HCEC 1CT (cell line): ENCODE results near the gene HOXA7.

Experiments
- DNase-seq: peaks from one replicate; pipeline ENCODE4 v3.0.0-alpha.2; 2017

The HOXA7 gene

DNA sequence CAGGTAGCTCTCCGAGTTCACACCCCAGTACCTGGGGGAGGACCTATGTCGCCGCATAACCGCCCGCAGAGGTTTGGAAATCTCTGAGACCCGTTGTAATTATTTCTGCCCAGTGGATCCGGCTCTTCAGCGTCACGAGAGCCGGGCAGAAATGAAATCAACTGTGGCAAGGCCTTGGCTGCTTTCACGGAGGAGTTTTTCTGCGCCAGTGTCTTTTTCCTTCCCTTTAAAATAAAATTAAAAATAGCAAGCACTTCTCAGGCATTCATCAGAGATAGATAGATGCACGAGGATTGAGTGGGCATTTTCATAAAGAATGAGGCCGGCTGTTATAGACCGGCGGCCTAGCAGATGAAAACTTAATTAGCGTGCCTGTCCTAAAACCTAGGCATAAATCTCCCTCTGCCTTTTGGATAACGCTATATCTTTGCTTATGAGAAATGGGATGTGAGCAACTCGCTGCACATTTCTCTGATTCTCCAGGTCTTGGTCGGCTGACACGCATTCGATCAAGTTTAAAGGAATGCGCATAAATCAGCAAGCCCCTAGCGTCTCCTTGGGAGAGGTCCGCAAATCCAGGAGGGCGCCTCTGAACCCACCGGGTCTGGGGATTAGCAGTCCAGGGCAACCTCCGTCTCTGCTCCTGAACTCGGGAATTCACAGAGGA lies 37.0 kb upstream of the HOXA7 start:
- DNase-seq: no peak

GRCh38 chr7:27192546-27193334 lies 36.3 kb upstream of the HOXA7 start:
- peak; percentile 18 for DNase-seq

GRCh38 chr7:27191833-27192545 lies 35.5 kb upstream of the HOXA7 start:
- DNase-seq: peak; percentile 32

DNA sequence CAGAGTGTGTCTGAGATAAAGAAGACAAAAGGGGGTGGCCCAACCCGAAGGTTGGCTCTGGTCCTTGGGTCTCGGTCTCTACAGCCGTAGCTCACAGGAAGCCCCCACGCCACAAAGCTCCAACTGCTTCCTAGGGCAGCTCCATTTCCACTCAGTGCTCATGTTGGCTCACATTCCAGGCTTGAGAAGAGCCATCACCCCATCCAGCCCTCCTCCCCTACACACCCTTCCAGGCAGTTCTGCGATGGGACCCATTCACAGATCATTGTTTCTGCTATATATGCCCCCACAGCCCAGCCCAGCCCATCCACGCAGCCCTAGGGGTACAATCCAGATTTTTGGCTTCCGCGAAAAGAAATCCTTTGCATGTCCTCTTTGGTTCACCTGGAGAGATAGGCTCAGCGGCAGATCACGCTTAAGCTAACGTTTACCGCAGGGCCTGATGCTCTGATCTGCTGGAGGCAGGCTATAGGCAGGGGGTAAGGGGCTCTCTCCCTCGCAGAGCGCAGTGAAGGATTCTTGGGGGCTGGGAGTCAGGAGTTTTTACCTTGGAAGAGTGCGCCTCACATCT lies 34.8 kb upstream of the HOXA7 start:
- no peak for DNase-seq

DNA sequence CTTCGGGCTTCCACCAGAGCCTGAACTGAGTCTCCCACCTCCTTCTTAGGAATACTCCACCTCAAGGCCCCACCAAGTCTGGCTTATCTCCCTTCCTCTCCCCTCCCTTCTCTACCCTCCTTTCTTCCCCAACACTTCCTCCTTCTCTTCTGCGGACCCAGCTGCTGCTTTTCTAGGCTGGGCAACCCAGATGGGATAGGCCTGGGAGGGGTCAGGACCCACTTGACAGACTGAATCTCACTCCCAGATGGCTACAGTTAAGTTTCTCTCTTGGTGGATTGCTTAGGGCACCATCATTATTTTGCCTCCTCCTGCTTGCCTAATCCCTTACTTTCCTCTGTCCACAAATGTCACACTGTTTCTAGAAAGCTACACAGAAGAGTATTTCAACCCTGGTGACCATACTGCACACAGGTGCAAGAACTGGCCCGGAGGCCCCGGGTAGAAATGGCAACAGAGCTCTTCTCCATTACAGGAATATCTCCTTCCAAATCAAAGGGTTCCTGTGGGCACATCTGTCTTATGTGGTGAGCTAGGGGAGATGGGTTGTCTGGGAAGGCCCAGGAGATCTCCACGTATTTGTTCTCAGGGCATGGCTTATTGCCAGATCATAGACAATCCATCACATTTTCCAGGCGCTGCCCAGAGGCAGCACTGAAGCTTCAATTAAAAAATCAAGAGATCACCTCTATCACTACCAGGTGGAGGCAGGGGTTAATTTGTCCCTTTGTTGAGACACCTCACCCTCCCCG lies 33.7 kb upstream of the HOXA7 start:
- no peak for DNase-seq

GRCh38 chr7:27189295-27189996 lies 33.0 kb upstream of the HOXA7 start:
- peak; percentile 42 for DNase-seq

DNA sequence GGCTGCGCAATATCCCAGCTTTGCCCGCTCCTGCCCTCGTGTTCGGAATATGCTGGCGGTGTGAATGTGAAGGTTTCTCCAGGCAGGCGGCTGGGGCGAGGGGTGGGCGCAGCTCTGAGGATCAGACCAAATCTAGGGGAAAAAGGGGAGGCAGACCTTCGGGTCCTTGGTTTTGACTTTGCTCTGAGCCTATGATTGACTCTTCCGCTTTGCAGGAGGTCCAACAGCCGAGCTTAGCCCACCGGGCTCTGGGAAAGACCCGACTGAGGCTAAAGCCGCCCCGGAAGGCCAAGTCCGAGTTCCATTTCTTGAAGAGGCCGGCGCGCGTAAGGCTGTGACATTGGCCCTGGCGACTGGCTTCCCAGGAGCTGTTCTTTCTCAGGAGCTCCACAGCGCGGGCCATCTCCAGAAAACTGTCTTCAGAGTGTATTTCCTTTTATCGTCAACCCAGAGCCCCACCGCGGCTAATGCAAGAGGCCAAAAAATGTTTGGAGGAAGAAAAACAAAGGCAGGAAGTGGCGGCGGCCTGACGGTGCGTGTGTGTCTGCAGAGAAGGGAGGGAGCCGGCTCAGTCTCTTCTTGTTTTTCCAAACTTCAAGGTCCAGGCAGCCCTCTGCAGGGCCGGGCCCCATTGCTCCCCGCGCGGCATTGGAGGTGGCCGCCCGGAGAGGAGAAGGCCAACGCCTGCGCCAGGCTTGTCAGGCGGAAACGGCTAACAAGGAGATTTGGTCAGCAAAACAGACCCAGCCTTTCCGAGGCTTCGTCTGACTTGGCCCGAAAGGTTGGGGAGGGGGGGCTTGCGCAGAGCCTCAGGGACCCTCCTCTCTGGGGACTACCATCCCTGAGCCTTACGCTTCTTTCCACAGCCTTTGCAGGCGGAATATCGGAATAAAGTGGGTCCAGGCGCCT lies 32.2 kb upstream of the HOXA7 start:
- DNase-seq: peak; percentile 60

GRCh38 chr7:27187475-27188385 lies 31.3 kb upstream of the HOXA7 start:
- DNase-seq: peak; percentile 28

DNA sequence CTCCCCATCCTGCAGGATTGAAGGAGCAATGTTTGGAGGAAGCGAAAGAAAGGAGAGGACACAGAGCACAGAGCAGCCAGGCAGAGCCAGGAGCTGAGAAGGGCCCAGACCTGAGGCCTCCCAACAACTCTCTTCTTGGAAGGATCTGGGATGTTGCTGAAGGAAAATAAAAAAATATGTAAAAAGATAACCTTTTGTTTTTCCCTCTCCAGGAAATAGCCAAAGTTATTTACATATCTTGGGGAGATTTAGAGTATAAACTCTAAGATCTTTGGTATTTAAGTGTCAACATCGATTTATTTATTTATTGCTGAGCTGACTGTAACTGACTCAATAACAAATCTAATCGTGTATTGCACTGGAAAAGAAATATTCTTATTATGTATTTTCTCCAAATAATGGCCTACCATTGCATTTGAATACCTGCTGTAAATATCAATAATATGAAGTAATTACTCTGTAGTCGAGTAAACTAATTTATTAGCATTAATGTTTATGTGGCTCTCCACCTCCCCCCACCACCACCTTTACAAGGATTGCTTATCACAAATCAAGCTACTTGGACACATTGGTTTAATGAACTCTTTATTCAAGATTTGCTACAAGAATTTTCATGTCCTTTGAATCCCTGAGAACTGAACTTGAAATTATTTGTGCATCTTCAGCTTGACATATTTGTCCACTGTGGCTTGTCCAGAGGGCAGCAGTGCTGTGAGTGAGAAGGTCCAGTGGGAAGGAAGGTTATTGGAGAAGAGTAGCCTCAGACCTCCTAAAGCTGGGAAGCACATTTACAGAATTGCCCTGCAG lies 30.4 kb upstream of the HOXA7 start:
- DNase-seq: peak; percentile 34

DNA sequence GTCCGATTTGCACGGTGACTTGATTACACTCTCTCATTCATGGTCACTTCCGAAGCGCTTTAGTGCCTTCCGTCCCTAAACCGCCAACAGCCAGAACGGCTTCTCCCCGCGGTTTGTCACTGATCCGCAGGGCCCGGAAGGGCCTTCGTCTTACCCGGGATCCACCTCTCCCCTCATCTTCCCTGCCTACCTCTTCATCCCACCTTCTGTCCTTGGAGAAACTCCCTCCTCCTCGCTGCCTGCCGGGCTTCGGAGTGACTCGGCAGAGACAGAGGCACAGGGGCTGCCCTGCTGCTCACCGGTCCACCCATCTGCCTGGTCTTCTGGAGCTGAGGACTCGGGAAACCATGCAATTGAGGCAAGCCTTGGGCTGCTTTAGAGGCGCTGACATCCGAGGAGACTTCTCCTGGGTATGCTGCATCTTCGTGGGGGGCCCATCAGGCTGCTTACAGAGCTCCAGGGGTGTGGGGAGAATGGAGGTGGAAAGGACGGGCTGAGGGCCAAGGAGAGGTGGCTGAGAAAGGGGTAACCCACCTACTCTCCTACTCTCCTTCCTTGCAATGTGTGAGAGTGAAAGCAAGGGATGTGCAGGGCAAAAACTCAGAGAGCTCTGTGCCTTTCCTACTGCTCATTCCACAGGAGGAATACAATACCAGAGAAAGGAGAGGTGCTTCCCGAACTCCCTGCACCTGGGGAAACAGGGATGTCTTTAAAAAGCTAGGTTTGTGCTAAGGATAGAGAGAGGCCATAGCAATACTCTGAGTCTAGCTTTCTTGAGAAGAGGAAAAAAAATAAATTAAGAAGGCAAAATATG lies 29.6 kb upstream of the HOXA7 start:
- DNase-seq: peak; percentile 36

- peak; percentile 98 for DNase-seq
These were observed 28.8 kb upstream of the HOXA7 start, which contains the start of gene HOXA11 for GRCh38 chr7:27185013-27185853. Gene HOXA11, minus strand, starts transcription at chr7:27185232. Its CDS starts 88 bp downstream, at chr7:27185144.

DNA sequence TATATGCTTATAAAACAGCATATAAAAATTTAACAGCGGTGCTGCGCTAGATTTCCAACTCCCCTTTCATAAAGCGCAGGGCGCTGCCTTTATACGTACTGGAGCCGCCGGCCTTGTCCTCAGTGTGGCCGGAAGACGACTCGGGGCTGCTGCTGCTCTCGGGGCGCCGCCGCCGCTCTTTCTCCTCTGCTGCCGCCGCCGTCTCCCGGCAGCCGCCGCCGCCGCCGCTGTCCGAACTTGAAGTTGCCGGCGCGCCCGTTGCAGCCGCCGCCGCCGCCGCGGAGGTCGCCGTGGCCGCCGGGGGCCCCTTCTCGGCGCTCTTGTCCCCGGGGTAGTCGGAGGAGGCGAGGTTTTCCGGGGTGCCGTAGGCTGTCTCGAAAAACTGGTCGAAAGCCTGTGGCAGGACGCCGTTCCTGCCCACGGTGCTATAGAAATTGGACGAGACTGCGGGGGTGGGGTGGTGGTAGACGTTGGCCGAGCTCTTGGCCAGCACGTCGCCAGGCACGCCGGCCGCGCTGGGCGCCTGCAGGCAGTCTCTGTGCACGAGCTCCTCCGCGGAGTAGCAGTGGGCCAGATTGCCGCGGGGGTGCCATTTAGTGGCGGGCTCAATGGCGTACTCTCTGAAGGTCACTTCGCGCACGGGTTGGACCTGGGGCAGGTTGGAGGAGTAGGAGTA lies 28.0 kb upstream of the HOXA7 start:
- peak; percentile 62 for DNase-seq

DNA sequence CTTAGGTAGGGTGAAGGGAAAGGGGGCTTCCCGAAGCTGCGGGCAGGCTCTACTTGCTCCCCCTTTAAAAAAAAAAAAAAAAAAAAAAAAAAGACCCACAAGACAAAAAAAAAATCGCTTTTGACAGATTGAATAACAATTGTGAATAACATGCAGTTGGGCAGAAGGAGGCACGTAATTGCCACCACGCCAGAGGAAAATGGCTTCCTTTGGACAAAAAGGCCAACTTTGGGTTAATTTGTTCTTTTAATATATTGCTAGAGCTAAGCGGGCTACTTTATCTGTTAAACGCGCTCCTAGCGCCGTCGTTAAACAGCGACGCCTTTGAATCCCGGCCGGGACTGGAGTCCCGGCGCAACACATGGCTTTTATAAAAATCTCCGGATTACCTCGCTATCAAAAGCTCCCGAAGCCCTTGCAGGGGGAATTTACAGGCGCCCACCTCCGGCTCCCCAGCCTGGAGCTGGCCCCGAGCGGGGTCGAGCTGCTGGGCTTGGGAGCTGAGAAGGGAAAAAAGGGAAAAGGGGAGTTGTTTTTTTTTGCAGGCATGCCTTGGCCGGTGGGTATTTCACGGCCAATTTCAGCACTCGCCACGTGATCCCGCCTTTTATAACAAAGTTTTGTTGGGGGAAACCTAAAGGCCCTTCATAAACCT lies 27.3 kb upstream of the HOXA7 start:
- DNase-seq: peak; percentile 40

GRCh38 chr7:27182861-27183681 lies 26.6 kb upstream of the HOXA7 start:
- DNase-seq: peak; percentile 43
